ENCODE data around the gene GAS2L2.

DNA sequence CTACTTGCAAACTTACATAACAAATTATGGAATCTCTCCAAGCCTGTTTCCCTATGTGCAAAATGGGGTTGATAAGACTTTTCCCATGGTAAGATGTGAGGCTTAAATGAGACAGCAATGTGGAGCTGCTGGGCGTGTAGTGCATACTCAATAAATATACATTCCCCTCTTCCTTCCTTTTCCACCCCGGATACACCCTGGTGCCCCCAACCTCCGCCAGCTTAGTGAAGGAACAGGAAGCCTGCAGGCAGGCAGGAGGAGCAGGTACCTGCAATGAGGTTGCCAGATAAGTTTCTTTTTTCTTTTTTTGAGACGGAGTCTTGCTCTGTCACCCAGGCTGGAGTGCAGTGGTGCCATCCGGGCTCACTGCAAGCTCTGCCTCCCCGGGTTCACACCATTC lies 22.5 kb upstream of the GAS2L2 start:
- TF ChIP-seq POLR2A (IDR thresholded peaks at IDR 0.05; ENCODE audit: low read depth, low read length) (no peak), TAF1 (IDR thresholded peaks at IDR 0.05; ENCODE audit: low read depth, low read length) (no peak), SPI1 (IDR thresholded peaks at IDR 0.05; ENCODE audit: low read depth, low read length) (no peak)
